ENCODE data around the gene KAT2B.

The KAT2B gene

DNA sequence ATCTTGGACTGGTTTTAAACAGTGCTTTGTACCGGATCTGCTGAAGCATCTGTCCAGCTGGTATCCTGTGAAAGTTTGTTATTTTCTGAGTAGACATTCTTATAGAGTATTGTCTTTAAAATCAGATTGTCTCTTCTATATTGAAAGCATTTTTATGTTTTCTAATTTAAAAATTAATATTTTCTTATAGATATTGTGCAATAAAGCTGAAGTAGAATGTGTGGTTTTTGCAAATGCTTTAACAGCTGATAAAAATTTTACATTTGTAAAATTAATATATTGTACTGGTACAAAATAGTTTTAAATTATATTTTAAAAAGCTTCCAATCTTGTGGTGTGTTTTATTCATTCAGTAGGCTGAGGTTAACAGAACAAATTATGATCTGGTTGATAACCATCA is 113.8 kb downstream of the KAT2B start:
- no peak for DNase-seq (ENCODE audit: low spot score)
- TF ChIP-seq, protein P1, sequence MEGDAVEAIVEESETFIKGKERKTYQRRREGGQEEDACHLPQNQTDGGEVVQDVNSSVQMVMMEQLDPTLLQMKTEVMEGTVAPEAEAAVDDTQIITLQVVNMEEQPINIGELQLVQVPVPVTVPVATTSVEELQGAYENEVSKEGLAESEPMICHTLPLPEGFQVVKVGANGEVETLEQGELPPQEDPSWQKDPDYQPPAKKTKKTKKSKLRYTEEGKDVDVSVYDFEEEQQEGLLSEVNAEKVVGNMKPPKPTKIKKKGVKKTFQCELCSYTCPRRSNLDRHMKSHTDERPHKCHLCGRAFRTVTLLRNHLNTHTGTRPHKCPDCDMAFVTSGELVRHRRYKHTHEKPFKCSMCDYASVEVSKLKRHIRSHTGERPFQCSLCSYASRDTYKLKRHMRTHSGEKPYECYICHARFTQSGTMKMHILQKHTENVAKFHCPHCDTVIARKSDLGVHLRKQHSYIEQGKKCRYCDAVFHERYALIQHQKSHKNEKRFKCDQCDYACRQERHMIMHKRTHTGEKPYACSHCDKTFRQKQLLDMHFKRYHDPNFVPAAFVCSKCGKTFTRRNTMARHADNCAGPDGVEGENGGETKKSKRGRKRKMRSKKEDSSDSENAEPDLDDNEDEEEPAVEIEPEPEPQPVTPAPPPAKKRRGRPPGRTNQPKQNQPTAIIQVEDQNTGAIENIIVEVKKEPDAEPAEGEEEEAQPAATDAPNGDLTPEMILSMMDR (IDR thresholded peaks at IDR 0.05; ENCODE audit: borderline replicate concordance, control extremely low read depth, extremely low read depth, insufficient read depth, missing control alignments): no peak
- in situ Hi-C loops (cut with MboI; ENCODE audit: low sequenced_read_pairs, unreplicated experiment): no loop called here

DNA sequence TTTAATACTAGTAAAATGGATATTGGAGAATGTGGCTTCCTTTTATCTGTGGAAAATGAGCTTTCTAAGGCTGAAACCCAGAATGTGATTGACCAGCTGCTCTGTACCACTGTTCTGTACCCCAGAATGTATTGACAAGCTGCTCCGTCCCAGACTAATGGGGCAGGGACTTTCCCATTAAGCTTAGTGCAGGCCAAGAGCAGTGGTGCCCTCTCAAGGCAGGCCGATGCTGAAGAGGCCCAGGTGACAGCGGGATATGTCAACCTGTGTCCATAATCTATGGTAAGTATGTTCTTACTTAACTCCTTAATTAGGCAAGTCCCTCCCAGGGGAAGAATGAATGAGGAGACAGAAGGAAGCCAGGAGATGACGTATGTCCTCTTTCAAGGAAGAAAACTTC is 114.7 kb downstream of the KAT2B start:
- DNase-seq (ENCODE audit: low spot score): no peak
- in situ Hi-C loops (cut with MboI; ENCODE audit: low sequenced_read_pairs, unreplicated experiment): no loop called here
- TF ChIP-seq, protein P1 (IDR thresholded peaks at IDR 0.05; ENCODE audit: borderline replicate concordance, control extremely low read depth, extremely low read depth, insufficient read depth, missing control alignments): no peak

DNA sequence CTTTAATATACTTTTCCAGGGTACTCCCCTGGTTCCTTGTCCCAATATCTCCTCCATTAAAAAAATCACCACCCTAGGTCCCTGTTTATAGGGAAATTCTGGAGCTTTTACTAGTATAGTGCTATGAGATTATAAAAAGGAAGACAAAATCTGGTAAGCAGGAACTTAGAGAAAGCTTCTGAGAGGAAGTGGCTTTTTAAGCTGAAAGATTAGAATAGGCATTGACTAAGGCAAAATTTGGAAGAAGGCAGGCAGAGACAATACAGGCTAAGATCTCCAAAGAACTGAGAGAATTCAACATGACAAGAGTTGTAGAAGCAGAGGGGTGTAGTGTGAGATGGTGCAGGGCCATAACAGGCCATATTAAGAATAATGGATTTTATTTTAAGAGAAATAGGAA is 120.0 kb downstream of the KAT2B start:
- TF ChIP-seq, protein P1 (IDR thresholded peaks at IDR 0.05; ENCODE audit: borderline replicate concordance, control extremely low read depth, extremely low read depth, insufficient read depth, missing control alignments): no peak
- DNase-seq (ENCODE audit: low spot score): no peak
- in situ Hi-C loops (cut with MboI; ENCODE audit: low sequenced_read_pairs, unreplicated experiment): no loop called here

DNA sequence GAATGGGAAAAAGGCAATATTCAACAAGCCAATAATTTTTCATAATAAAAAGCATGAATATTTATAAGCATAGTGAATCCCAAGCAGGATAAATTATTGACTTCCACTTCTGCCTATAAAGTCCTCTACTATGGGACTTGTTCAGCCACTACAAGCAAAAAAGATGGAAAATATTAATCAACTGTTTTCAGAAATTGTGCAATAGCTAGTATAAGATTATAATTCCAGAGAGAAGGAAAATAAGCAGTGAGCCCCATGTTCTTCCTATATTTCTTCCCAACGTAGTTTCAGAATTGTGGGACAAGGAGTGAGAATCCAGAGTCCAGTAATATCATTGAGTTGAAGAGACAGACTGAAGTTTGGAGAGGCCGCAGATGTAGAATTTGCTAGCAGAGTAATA is 121.5 kb downstream of the KAT2B start:
- in situ Hi-C loops (cut with MboI; ENCODE audit: low sequenced_read_pairs, unreplicated experiment): no loop called here
- no peak for DNase-seq (ENCODE audit: low spot score)
- TF ChIP-seq, protein P1 (IDR thresholded peaks at IDR 0.05; ENCODE audit: borderline replicate concordance, control extremely low read depth, extremely low read depth, insufficient read depth, missing control alignments): no peak

DNA sequence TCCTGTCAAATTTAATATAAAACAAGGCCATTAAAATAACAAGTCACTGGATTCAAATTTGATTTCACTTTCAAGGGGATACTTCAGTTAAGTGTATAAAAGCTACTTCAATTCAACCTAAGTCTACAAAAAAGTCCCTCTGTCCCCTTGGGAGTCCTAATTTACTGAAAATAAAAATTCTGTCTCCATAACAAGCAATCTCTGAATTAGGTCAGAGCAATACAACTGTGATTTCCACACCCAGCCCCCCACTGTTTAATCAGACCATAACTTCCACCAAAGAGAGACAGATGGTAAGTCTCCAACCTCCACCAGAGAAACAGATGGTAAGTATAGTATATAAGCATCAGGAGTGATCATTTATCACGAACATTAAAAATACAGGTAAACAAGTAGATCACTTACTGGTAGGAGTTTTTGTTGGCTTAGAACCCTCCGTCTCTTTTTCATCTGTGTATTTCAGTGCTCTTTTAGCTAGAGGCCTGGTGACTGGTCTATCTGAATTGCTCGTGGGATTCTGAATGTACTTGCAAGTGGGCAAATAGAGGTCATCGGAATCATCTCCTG is 133.7 kb downstream of the KAT2B start:
- TF ChIP-seq, protein P1 (IDR thresholded peaks at IDR 0.05; ENCODE audit: borderline replicate concordance, control extremely low read depth, extremely low read depth, insufficient read depth, missing control alignments): no peak
- no peak for DNase-seq (ENCODE audit: low spot score)
- in situ Hi-C loops (cut with MboI; ENCODE audit: low sequenced_read_pairs, unreplicated experiment): no loop called here

DNA sequence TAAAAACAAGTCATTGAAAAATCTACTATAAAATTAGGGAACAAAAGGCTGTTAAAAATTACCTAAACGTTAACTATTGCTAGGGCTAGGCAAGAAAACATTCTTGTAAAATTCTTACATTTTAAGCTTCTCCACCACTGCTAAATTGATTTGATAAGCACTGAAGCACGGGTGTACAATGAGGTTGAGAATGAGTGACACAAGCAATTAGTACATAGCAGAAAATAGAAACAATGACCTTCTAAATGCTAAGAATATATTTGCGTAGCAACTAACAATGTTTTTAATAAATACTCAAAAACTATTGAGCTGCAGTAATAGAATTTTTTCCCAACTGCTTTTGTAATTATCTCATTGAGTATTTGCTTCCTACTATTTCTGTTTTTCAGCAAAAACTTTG is 141.0 kb downstream of the KAT2B start:
- no peak for DNase-seq (ENCODE audit: low spot score)
- in situ Hi-C loops (cut with MboI; ENCODE audit: low sequenced_read_pairs, unreplicated experiment): no loop called here
- TF ChIP-seq, protein P1 (IDR thresholded peaks at IDR 0.05; ENCODE audit: borderline replicate concordance, control extremely low read depth, extremely low read depth, insufficient read depth, missing control alignments): no peak

Measured in GM13976 (cell line).